GM03348 (cell line): ENCODE results near the gene CARD6.
A peak's percentile ranks its signal among the peaks of the same experiment; 100 is the strongest.
"Not testable (repeated sequence)": the region's sequence is repeated elsewhere in the genome, so short reads cannot be mapped to it uniquely, and the experiment has no call there.

Experiments
- DNase-seq: peaks from one replicate; pipeline ENCODE4 v3.0.0; 2012; ENCODE audit warnings: low spot score

CARD6 gene

DNA sequence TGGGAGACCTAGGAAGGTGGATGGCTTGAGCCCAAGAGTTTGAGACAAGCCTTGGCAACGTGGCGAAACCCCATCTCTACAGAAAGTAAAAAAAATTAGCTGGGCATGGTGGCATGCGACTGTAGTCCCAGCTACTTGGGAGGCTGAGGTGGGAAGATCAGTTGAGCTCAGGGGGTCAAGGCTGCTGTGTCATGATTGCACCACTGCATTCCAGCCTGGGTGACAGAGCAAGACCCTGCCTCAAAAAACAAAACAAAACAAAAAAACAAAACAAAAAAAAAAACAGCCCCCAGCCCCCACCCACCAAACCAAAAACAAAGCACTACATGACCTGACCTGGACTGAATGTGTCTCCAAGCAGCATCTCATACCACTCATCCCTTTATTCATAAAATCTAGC lies 34.8 kb downstream of the CARD6 start:
- no peak for DNase-seq

DNA sequence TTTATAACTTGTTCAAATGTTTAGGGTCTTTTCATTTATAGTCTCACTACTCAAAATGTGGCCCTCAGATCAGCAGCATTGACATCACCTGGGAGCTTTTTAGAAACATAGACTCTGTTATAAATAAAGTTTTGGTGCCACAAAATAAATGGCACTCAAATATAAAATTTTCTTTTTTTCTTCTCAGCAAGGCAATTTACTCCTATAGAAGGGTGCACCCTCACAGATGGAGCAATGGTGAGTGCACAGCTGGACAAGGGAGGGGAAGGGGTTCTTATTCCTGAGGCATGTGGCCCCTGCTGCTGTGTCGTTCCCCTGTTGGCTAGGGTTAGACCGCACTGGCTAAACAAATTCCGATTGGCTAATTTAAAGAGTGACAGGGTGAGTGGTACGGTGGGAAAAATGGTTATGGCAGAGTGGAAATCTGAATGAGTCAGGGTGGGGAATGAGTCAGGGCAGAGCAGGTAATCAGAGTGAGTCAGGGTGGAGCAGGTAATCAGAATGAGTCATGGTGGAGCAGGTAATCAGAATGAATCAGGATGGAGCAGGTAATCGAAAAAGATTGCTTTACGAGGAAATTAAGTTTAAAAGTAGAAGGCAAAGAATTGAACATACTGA lies 36.3 kb downstream of the CARD6 start:
- DNase-seq: no peak

DNA sequence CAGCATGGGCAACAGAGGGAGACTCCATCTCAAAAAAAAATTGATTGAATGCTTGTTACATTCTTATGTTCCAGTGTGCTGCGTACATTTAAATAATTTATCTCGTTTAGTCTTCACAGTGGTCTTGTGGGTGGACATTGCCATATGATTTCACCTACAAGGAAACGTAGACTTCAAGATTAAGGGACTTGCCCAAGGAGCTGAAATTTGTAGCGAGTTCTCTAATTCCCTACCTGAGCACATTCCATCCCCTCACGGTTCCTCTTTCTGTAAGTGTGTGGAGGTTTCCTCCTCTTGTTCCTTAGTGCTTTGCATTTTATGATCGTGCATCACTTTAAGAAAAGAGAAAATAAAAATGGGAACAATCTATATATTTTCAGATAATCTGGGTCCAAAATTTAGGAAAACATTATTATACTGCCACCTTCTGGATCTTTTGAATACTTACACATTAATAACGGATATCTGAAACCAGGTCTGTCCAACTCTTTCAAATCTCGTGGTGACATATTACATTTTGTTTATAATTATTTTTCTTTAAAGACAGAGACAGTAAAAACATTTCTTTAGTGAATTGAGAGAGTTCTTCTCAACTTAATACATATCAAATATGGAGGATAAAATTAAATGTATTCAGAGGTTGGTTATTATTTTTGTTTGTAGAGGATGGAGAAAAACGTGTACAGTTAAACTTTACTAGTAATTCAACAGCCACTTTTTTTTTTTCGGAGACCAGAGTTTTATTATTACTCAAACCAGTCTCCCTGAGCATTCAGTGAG lies 38.2 kb downstream of the CARD6 start:
- peak; percentile 66 for DNase-seq

DNA sequence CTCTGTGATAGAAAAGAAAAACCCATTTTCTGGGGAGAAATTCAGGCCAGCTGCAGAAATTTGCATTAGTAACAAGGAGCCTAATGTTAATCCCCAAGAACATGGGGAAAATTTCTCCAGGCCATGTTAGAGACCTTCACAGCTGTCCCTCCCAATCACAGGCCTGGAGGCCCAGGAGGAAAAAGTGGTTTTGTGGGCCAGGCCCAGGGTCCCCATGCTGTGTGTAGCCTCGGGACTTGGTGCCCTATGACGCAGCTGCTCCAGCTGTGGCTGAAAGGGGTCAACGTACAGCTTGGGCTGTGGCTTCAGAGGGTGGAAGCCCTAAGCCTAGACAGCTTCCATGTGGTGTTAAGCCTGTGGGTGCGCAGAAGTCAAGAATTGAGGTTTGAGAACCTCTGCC lies 41.1 kb downstream of the CARD6 start:
- DNase-seq: no peak

DNA sequence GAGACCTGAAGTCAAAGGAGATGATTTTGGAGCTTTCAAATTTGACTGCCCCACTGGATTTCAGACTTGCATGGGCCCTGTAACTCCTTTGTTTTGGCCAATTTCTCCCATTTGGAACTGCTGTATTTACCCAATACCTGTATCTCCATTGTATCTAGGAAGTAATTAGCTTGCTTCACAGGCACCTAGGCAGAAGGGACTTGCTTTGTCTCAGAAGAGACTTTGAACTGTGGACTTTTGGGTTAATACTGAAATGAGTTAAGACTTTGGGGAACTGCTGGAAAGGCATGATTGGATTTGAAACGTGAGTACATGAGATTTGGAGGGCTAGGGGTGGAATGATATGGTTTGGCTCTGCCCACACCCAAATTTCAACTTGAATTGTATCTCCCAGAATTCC lies 41.9 kb downstream of the CARD6 start:
- not testable (repeated sequence) for DNase-seq

DNA sequence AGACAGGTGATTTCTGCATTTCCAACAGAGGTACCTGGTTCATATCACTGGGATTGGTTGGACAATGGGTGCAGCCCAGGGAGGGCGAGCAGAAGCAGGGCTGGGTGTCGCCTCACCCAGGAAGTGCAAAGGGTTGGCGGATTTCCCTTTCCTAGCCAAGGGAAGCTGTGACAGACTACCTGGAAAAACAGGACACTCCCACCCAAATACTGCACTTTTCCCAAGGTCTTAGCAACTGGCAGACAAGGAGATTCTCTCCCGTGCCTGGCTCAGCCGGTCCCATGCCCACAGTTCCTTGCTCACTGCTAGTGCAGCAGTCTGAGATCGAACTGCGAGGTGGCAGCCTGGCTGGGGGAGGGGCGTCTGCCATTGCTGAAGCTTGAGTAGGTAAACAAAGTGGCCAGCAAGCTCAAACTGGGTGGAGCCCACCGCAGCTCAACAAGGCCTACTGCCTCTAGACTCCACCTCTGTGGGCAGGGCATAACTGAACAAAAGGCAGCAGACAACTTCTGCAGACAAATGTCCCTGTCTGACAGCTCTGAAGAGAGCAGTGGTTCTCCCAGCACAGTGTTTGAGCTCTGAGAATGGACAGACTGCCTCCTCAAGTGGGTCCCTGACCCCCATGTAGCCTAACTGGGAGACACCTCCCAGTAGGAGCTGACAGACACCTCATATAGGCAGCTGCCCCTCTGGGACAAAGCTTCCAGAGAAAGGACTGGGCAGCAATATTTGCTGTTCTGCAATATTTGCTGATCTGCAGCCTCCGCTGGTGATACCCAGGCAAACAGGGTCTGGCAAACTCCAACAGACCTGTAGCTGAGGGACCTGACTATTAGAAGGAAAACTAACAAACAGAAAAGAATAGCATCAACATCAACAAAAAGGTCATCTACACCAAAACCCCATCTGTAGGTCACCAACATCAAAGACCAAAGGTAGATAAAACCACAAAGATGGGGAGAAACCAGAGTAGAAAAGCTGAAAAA lies 54.6 kb downstream of the CARD6 start:
- not testable (repeated sequence) for DNase-seq

DNA sequence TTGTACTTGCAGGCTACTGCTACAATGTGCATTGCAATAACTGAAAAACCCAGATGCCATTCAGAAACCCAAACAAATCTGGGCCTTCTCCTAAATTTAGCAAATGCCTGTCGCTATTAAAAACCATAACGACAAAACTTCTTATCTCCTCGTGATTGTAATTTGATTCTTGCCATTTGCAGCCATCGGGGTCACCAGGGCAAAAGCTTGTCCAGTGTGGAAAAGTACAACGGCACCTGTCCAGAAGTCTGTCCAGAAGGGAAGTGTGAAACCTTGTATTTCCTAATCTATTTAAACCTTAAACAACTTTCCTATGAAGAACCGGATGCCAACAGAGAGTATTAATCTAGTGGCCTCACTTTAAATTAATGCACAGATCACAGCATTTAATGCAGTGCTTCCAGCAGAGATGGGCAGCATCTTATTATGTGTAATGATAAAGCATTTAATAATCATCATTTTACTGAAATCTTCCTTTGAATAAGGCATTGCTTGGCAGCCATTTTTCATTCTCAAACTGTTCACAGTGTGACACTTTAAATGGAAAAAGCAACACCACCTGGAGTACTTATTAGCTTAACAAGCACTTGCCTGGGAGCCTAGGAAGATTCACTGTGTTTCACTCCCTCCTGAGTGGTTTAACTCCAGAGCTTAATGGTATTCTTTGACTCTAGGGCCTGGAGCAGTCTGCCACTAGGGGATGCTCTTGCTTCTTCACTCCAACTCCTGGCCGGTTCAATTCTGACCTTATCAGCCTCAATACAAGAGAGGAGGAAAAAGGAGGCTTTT lies 63.2 kb downstream of the CARD6 start:
- peak; percentile 76 for DNase-seq

DNA sequence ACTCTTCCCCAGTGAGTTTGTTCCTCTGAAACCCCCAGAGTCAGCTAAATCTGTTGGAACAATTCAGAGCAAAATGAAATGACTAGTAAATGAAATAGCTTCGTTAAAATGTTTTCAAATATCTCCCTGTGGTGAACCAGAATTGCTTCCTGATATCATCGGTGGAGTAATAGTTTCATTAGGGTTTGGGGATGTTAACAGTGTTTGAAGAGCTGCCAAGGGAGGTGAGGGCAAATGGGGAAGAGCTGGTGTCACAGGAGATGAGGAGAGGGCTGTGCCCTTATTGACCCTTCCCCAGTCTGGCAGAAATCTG lies 63.8 kb downstream of the CARD6 start:
- DNase-seq: no peak

DNA sequence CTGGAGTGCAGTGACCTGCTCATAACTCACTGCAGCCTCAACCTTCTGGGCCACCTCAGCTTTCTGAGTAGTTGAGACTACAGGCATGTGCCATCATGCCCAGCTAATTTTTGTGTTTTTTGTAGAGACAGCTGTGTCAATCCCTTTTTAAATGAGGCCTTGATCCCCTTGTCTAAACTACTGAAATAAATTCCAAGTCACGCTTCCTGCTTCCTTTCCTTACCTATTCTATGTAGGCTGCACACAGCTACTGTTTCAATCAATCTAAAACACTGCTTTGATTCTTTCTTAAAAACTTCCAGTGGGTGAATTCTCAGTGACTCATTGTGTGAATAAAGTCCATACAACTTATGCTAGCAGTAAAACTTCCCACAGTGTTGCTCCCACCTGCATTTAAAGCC lies 65.2 kb downstream of the CARD6 start:
- DNase-seq: no peak

DNA sequence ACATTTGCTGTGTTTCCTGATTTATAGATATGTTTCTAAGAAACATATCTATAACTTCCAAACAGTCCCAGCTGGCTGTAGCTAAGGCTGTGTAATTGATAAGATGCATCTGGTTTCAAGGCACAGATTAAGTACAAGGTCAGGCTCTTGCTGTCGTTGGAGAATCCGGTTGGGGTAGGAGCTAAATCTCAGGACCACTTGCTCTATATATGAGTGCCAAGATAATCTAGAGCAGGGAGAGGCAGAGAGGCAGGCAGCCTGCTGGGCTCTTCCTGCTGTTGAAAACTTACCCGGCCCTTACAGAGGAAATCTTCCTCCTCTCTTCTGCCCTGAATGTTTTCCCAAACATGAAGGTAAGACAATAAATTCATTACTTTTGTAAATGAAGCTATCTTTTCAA lies 68.1 kb downstream of the CARD6 start, which contains the start of gene C7:
C7 (plus strand) TSS at position 234 of the 400 bp plus-strand sequence; CDS start at position 348, 114 bp downstream.
- no peak for DNase-seq

DNA sequence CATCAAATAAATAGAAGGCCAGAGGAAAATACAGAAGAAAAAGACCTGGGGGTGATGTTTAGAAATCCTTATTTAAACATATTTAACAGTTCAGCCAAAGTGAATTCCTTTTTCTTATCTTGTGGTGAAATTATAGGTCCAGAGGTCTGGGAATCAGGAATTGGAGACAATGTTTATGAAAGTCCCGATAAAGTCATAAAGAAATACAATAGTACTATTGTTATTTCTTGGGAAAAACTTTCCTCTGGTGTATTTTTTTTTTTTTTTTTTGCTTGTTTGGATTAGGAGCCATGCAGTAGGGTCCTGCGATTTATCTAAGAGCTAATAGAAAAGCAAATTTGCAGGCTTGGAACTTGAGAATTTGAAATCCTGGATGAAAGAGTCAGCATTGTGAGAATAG lies 68.6 kb downstream of the CARD6 start:
- DNase-seq: no peak
